Measurements from ENCODE around the gene SETBP1.

SETBP1 gene

GRCh38 chr18:45019469-45019868 is 338.8 kb downstream of the SETBP1 start:
- H2AFZ ChIP-seq (ENCODE audit: low read length, unreplicated experiment) = no peak overlapping the region
- no peaks in the 10 kb centered on the region for H3K27me3 ChIP-seq (ENCODE audit: insufficient read depth, low read length)
- no peaks in the 10 kb centered on the region for H3K36me3 ChIP-seq (ENCODE audit: insufficient read depth, low read length)
- H3K4me1 ChIP-seq (ENCODE audit: control insufficient read depth, insufficient read depth, low read length, unreplicated experiment) = peaks cover 23% of the 10 kb centered on the region
- H3K79me2 ChIP-seq (ENCODE audit: control insufficient read depth, insufficient read depth, low read length, unreplicated experiment) = no peaks in the 10 kb centered on the region
- H3K27ac ChIP-seq (ENCODE audit: low read depth, low read length) = no peak overlapping the region
- no peak overlapping the region for H3K4me3 ChIP-seq (ENCODE audit: low read depth, low read length)

GRCh38 chr18:45023519-45023918 is 342.8 kb downstream of the SETBP1 start:
- Histone ChIP-seq H3K27ac (ENCODE audit: low read depth, low read length) (no peak overlapping the region), H3K36me3 (ENCODE audit: insufficient read depth, low read length) (no peaks in the 10 kb centered on the region), H3K79me2 (ENCODE audit: control insufficient read depth, insufficient read depth, low read length, unreplicated experiment) (no peaks in the 10 kb centered on the region), H3K27me3 (ENCODE audit: insufficient read depth, low read length) (no peaks in the 10 kb centered on the region; the same call in 1 of the 2 replicates), H3K4me3 (ENCODE audit: low read depth, low read length) (no peak overlapping the region), H3K4me1 (ENCODE audit: control insufficient read depth, insufficient read depth, low read length, unreplicated experiment) (no peaks in the 10 kb centered on the region), H2AFZ (ENCODE audit: low read length, unreplicated experiment) (no peak overlapping the region)

- Histone ChIP-seq H3K36me3 (ENCODE audit: insufficient read depth, low read length) (no peaks in the 10 kb centered on the region), H3K27ac (ENCODE audit: low read depth, low read length) (no peak overlapping the region), H3K27me3 (ENCODE audit: insufficient read depth, low read length) (no peaks in the 10 kb centered on the region; the same call in 1 of the 2 replicates), H3K4me1 (ENCODE audit: control insufficient read depth, insufficient read depth, low read length, unreplicated experiment) (no peaks in the 10 kb centered on the region), H2AFZ (ENCODE audit: low read length, unreplicated experiment) (no peak overlapping the region), H3K79me2 (ENCODE audit: control insufficient read depth, insufficient read depth, low read length, unreplicated experiment) (no peaks in the 10 kb centered on the region), H3K4me3 (ENCODE audit: low read depth, low read length) (no peak overlapping the region)
These were observed 343.8 kb downstream of the SETBP1 start for GRCh38 chr18:45024357-45025088.

GRCh38 chr18:45025089-45025450 is 344.4 kb downstream of the SETBP1 start:
- Histone ChIP-seq H2AFZ (ENCODE audit: low read length, unreplicated experiment) (no peak overlapping the region), H3K4me3 (ENCODE audit: low read depth, low read length) (no peak overlapping the region), H3K27ac (ENCODE audit: low read depth, low read length) (no peak overlapping the region), H3K79me2 (ENCODE audit: control insufficient read depth, insufficient read depth, low read length, unreplicated experiment) (no peaks in the 10 kb centered on the region), H3K27me3 (ENCODE audit: insufficient read depth, low read length) (no peaks in the 10 kb centered on the region; the same call in 1 of the 2 replicates), H3K4me1 (ENCODE audit: control insufficient read depth, insufficient read depth, low read length, unreplicated experiment) (no peaks in the 10 kb centered on the region), H3K36me3 (ENCODE audit: insufficient read depth, low read length) (no peaks in the 10 kb centered on the region)

GRCh38 chr18:45026162-45026561 is 345.5 kb downstream of the SETBP1 start:
- Histone ChIP-seq H3K36me3 (ENCODE audit: insufficient read depth, low read length) (no peaks in the 10 kb centered on the region), H3K79me2 (ENCODE audit: control insufficient read depth, insufficient read depth, low read length, unreplicated experiment) (no peaks in the 10 kb centered on the region), H2AFZ (ENCODE audit: low read length, unreplicated experiment) (no peak overlapping the region), H3K27ac (ENCODE audit: low read depth, low read length) (no peak overlapping the region), H3K4me3 (ENCODE audit: low read depth, low read length) (no peak overlapping the region), H3K4me1 (ENCODE audit: control insufficient read depth, insufficient read depth, low read length, unreplicated experiment) (no peaks in the 10 kb centered on the region), H3K27me3 (ENCODE audit: insufficient read depth, low read length) (no peaks in the 10 kb centered on the region; the same call in 1 of the 2 replicates)

GRCh38 chr18:45034179-45034578 is 353.5 kb downstream of the SETBP1 start:
- no peak overlapping the region for H3K4me3 ChIP-seq (ENCODE audit: low read depth, low read length)
- H3K79me2 ChIP-seq (ENCODE audit: control insufficient read depth, insufficient read depth, low read length, unreplicated experiment) = no peaks in the 10 kb centered on the region
- H3K4me1 ChIP-seq (ENCODE audit: control insufficient read depth, insufficient read depth, low read length, unreplicated experiment) = no peaks in the 10 kb centered on the region
- no peaks in the 10 kb centered on the region for H3K36me3 ChIP-seq (ENCODE audit: insufficient read depth, low read length)
- no peaks in the 10 kb centered on the region for H3K27me3 ChIP-seq (ENCODE audit: insufficient read depth, low read length)
- H3K27ac ChIP-seq (ENCODE audit: low read depth, low read length) = no peak overlapping the region
- no peak overlapping the region for H2AFZ ChIP-seq (ENCODE audit: low read length, unreplicated experiment)

- no peak overlapping the region for H2AFZ ChIP-seq (ENCODE audit: low read length, unreplicated experiment)
These were observed 356.9 kb downstream of the SETBP1 start for GRCh38 chr18:45037618-45038017.

GRCh38 chr18:45039376-45039775 is 358.7 kb downstream of the SETBP1 start:
- H3K4me3 ChIP-seq (ENCODE audit: low read depth, low read length) = no peak overlapping the region
- no peaks in the 10 kb centered on the region for H3K27me3 ChIP-seq (ENCODE audit: insufficient read depth, low read length)
- no peaks in the 10 kb centered on the region for H3K36me3 ChIP-seq (ENCODE audit: insufficient read depth, low read length)
- H3K27ac ChIP-seq (ENCODE audit: low read depth, low read length) = no peak overlapping the region
- no peaks in the 10 kb centered on the region for H3K4me1 ChIP-seq (ENCODE audit: control insufficient read depth, insufficient read depth, low read length, unreplicated experiment)
- no peaks in the 10 kb centered on the region for H3K79me2 ChIP-seq (ENCODE audit: control insufficient read depth, insufficient read depth, low read length, unreplicated experiment)
- no peak overlapping the region for H2AFZ ChIP-seq (ENCODE audit: low read length, unreplicated experiment)

More at GRCh38 chr18:45037618-45038017, 356.9 kb downstream of the SETBP1 start:
- no peaks in the 10 kb centered on the region for H3K79me2 ChIP-seq (ENCODE audit: control insufficient read depth, insufficient read depth, low read length, unreplicated experiment)
- H3K27ac ChIP-seq (ENCODE audit: low read depth, low read length) = no peak overlapping the region
- no peaks in the 10 kb centered on the region for H3K27me3 ChIP-seq (ENCODE audit: insufficient read depth, low read length)
- H3K4me3 ChIP-seq (ENCODE audit: low read depth, low read length) = no peak overlapping the region
- H3K4me1 ChIP-seq (ENCODE audit: control insufficient read depth, insufficient read depth, low read length, unreplicated experiment) = no peaks in the 10 kb centered on the region
- H3K36me3 ChIP-seq (ENCODE audit: insufficient read depth, low read length) = no peaks in the 10 kb centered on the region

- Histone ChIP-seq H2AFZ (ENCODE audit: low read length, unreplicated experiment) (no peak overlapping the region), H3K27ac (ENCODE audit: low read depth, low read length) (no peak overlapping the region), H3K27me3 (ENCODE audit: insufficient read depth, low read length) (peaks cover 5% of the 10 kb centered on the region; the same call in 1 of the 2 replicates), H3K4me3 (ENCODE audit: low read depth, low read length) (no peak overlapping the region), H3K4me1 (ENCODE audit: control insufficient read depth, insufficient read depth, low read length, unreplicated experiment) (no peaks in the 10 kb centered on the region), H3K36me3 (ENCODE audit: insufficient read depth, low read length) (no peaks in the 10 kb centered on the region), H3K79me2 (ENCODE audit: control insufficient read depth, insufficient read depth, low read length, unreplicated experiment) (no peaks in the 10 kb centered on the region)
These were observed 360.2 kb downstream of the SETBP1 start for GRCh38 chr18:45040879-45041278.

- no peaks in the 10 kb centered on the region for H3K79me2 ChIP-seq (ENCODE audit: control insufficient read depth, insufficient read depth, low read length, unreplicated experiment)
- peaks cover 3% of the 10 kb centered on the region for H3K4me1 ChIP-seq (ENCODE audit: control insufficient read depth, insufficient read depth, low read length, unreplicated experiment)
- H3K4me3 ChIP-seq (ENCODE audit: low read depth, low read length) = no peak overlapping the region
- no peak overlapping the region for H2AFZ ChIP-seq (ENCODE audit: low read length, unreplicated experiment)
- H3K27ac ChIP-seq (ENCODE audit: low read depth, low read length) = no peak overlapping the region
- no peaks in the 10 kb centered on the region for H3K36me3 ChIP-seq (ENCODE audit: insufficient read depth, low read length)
- peaks cover 5% of the 10 kb centered on the region; the same call in 1 of the 2 replicates for H3K27me3 ChIP-seq (ENCODE audit: insufficient read depth, low read length)
These were observed 364.1 kb downstream of the SETBP1 start for GRCh38 chr18:45044787-45045186.

- H3K4me3 ChIP-seq (ENCODE audit: low read depth, low read length) = no peak overlapping the region
- H3K27me3 ChIP-seq (ENCODE audit: insufficient read depth, low read length) = peaks cover 5% of the 10 kb centered on the region; the same call in 1 of the 2 replicates
These were observed 365.5 kb downstream of the SETBP1 start for GRCh38 chr18:45046228-45046627.

More at GRCh38 chr18:45046228-45046627, 365.5 kb downstream of the SETBP1 start:
- Histone ChIP-seq H3K79me2 (ENCODE audit: control insufficient read depth, insufficient read depth, low read length, unreplicated experiment) (no peaks in the 10 kb centered on the region), H3K36me3 (ENCODE audit: insufficient read depth, low read length) (no peaks in the 10 kb centered on the region), H3K27ac (ENCODE audit: low read depth, low read length) (no peak overlapping the region), H2AFZ (ENCODE audit: low read length, unreplicated experiment) (no peak overlapping the region), H3K4me1 (ENCODE audit: control insufficient read depth, insufficient read depth, low read length, unreplicated experiment) (peaks cover 15% of the 10 kb centered on the region)

All from ACC112 (cell line).